Stromal cell of bone marrow (primary cell): ENCODE measurements around the gene EML5.
"Not testable (repeated sequence)": the region's sequence is repeated elsewhere in the genome, so short reads cannot be mapped to it uniquely, and the experiment has no call there.

Source experiments
- DNase-seq: peaks from one replicate; pipeline ENCODE4 v3.0.0-alpha.2; 2012; ENCODE audit warnings: low read depth

Gene EML5

GRCh38 chr14:88792473-88793258, at the start of gene EML5:
EML5 (minus strand) TSS chr14:88792953; CDS start chr14:88792503, 450 bp downstream.
- DNase-seq, result peak; percentile 26

GRCh38 chr14:88842414-88842813, 49.7 kb upstream of the EML5 start:
- DNase-seq, result no peak

GRCh38 chr14:88841741-88842140, 49.0 kb upstream of the EML5 start:
- DNase-seq, result no peak

- DNase-seq, result no peak
Observed at GRCh38 chr14:88840926-88841325, 48.2 kb upstream of the EML5 start.

- no peak for DNase-seq
Observed at GRCh38 chr14:88838015-88838414, 45.3 kb upstream of the EML5 start.

GRCh38 chr14:88837495-88837894, 44.7 kb upstream of the EML5 start:
- DNase-seq, result no peak

GRCh38 chr14:88835661-88836060, 42.9 kb upstream of the EML5 start:
- DNase-seq, result no peak

- DNase-seq, result peak; percentile 47
Observed at GRCh38 chr14:88834883-88835431, 42.2 kb upstream of the EML5 start.

- peak; percentile 70 for DNase-seq
Observed at GRCh38 chr14:88831284-88831683, 38.5 kb upstream of the EML5 start.

- no peak for DNase-seq
Observed at GRCh38 chr14:88829685-88830302, 37.0 kb upstream of the EML5 start.

GRCh38 chr14:88829188-88829587, 36.4 kb upstream of the EML5 start:
- DNase-seq, result no peak

GRCh38 chr14:88825503-88825902, 32.8 kb upstream of the EML5 start:
- no peak for DNase-seq

GRCh38 chr14:88825078-88825458, 32.3 kb upstream of the EML5 start:
- no peak for DNase-seq

- peak; percentile 72 for DNase-seq
Observed at GRCh38 chr14:88824314-88825077, 31.7 kb upstream of the EML5 start, which contains the start of gene TTC8. TTC8 (plus strand) TSS chr14:88824651; CDS start chr14:88824708, 57 bp downstream.

- no peak for DNase-seq
Observed at GRCh38 chr14:88823968-88824313, 31.2 kb upstream of the EML5 start.

GRCh38 chr14:88821888-88822287, 29.1 kb upstream of the EML5 start:
- DNase-seq, result no peak

GRCh38 chr14:88821378-88821777, 28.6 kb upstream of the EML5 start:
- DNase-seq, result no peak

GRCh38 chr14:88819674-88820073, 26.9 kb upstream of the EML5 start:
- not testable (repeated sequence) for DNase-seq

- no peak for DNase-seq
Observed at GRCh38 chr14:88818018-88818417, 25.3 kb upstream of the EML5 start.

GRCh38 chr14:88815980-88816379, 23.2 kb upstream of the EML5 start:
- DNase-seq, result no peak

- no peak for DNase-seq
Observed at GRCh38 chr14:88808359-88808758, 15.6 kb upstream of the EML5 start.

GRCh38 chr14:88804477-88804876, 11.7 kb upstream of the EML5 start:
- DNase-seq, result no peak

GRCh38 chr14:88804035-88804434, 11.3 kb upstream of the EML5 start:
- no peak for DNase-seq
